Panc1 (cell line): ENCODE data around the gene APOL5. TPM values are rescaled to one million over a fixed set of nuclear protein-coding genes. Genes with fewer than 3 reads are reported as not detected.

Experiments used
- ATAC-seq: fragments of 200-7000 bp; cut with Tn5 transposase; 2 replicates; pipeline ENCODE4 v1.9.1; 2020; ENCODE audit warnings: mild to moderate bottlenecking, moderate library complexity
- BruUV-seq: library from RNA; stranded (reverse); fragments of 400-500 nt; replicated peaks from 2 replicates; lab custom pipeline; 2021; lab: Mats Ljungman, UMichigan
- CTCF ChIA-PET: fragments of 300-600 bp; sonication (Branson Sonifier 250); formaldehyde crosslinking; loops from one replicate; lab custom pipeline; 2022; ENCODE audit warnings: antibody characterized with exemption; lab: Charles Lee
- POLR2A ChIA-PET: fragments of 300-600 bp; sonication (Branson Sonifier 250); formaldehyde crosslinking; loops from one replicate; lab custom pipeline; 2022; ENCODE audit warnings: antibody characterized with exemption; lab: Charles Lee
- DNase-seq: peaks from one replicate; pipeline ENCODE4 v3.0.0-alpha.2; 2010; ENCODE audit warnings: low read depth, low spot score
- H3K27ac ChIP-seq: 2 replicates; pipeline ENCODE4 v1.5.1; 2011; ENCODE audit warnings: mild to moderate bottlenecking, low read length, inconsistent platforms
- H3K27me3 ChIP-seq: fragments of 200-500 bp; sonication (Bioruptor generic); 2 replicates; pipeline ENCODE4 v1.6.0; 2014; ENCODE audit warnings: low read length, inconsistent platforms; ENCODE audit not compliant: control insufficient read depth, insufficient read depth
- H3K36me3 ChIP-seq: fragments of 200-500 bp; sonication (Bioruptor generic); 2 replicates; pipeline ENCODE4 v1.5.1; 2014; ENCODE audit warnings: inconsistent platforms, mild to moderate bottlenecking, low read length, moderate library complexity; ENCODE audit not compliant: control insufficient read depth, insufficient read depth
- H3K4me1 ChIP-seq: 2 replicates; pipeline ENCODE4 v1.5.1; 2011; ENCODE audit warnings: inconsistent platforms, mild to moderate bottlenecking, low read length, moderate library complexity; ENCODE audit not compliant: control insufficient read depth, insufficient read depth
- H3K4me3 ChIP-seq, 2 experiments: 2 replicates each; pipeline ENCODE4 v1.5.1; 2011 to 2012; ENCODE audit warnings: low read depth in 2 of 2, low read length in 2 of 2, mild to moderate bottlenecking in 2 of 2, inconsistent platforms in 1 of 2, moderate library complexity in 1 of 2
- H3K9me3 ChIP-seq: fragments of 200-500 bp; sonication (Bioruptor generic); 2 replicates; pipeline ENCODE4 v1.5.1; 2014; ENCODE audit warnings: low read depth, mild to moderate bottlenecking, inconsistent platforms, low read length, moderate library complexity; ENCODE audit not compliant: control insufficient read depth, insufficient read depth
- CTCF ChIP-seq: fragments of 450-650 bp; IDR thresholded peaks from 2 replicates; pipeline ENCODE4 v1.5.1; 2017; ENCODE audit warnings: mild to moderate bottlenecking
- POLR2AphosphoS5 ChIP-seq: IDR thresholded peaks from 2 replicates; pipeline ENCODE4 v1.6.1; 2012; ENCODE audit warnings: mild to moderate bottlenecking, low read depth, low read length, moderate library complexity
- REST ChIP-seq, 2 experiments: IDR thresholded peaks; 2 replicates each; pipeline ENCODE4 v1.6.1; 2011 to 2012; ENCODE audit warnings: low read depth in 2 of 2, control low read depth in 1 of 2, low read length in 1 of 2, mild to moderate bottlenecking in 1 of 2, moderate library complexity in 1 of 2; ENCODE audit not compliant: insufficient read depth in 1 of 2
- SIN3A ChIP-seq: IDR thresholded peaks from 2 replicates; pipeline ENCODE4 v1.6.1; 2012; ENCODE audit warnings: low read depth, mild to moderate bottlenecking, low read length, moderate library complexity, borderline replicate concordance; ENCODE audit not compliant: insufficient read depth
- TCF7L2 ChIP-seq: IDR thresholded peaks from 2 replicates; pipeline ENCODE4 v1.6.1; 2011; ENCODE audit warnings: mild to moderate bottlenecking, low read depth, low read length, inconsistent platforms
- in situ Hi-C: cut with HindIII; loops from 2 replicates; pipeline ENCODE4 v1.10.0; 2016; ENCODE audit warnings: low sequenced_read_pairs, low pct_unique_long_range_greater_than_20kb
- intact Hi-C: fragments of 100-400 bp; cut with micrococcal nuclease; formaldehyde crosslinking; loops from one replicate; pipeline ENCODE4 v1.10.0; 2022; ENCODE audit not compliant: unreplicated experiment
- total RNA-seq: library from RNA; stranded (reverse); gene quantifications from one replicate; pipeline ENCODE4 v1.2.1, GENCODE V29; 2021; ENCODE audit not compliant: unreplicated experiment

APOL5 gene
- total RNA-seq, 1 experiment from 2014 or later: not detected

GRCh38 chr22:35752006-35752862, 34.6 kb downstream of the APOL5 start:
- Histone ChIP-seq H3K36me3 (peaks cover 3% of the 10 kb centered on the region; the same call in 1 of the 2 replicates), H3K4me1 (no peaks in the 10 kb centered on the region; the same call in 1 of the 2 replicates), H3K27me3 (no peaks in the 10 kb centered on the region), H3K9me3 (no peaks in the 10 kb centered on the region), H3K27ac (no peak overlapping the region), H3K4me3 (no peak overlapping the region)
- no peak for TF ChIP-seq TCF7L2
- no peak for TF ChIP-seq SIN3A
- TF ChIP-seq POLR2AphosphoS5: no peak
- TF ChIP-seq REST (IDR thresholded peaks at IDR 0.05; ENCODE audit: insufficient read depth in 1 of 2, low read depth in 2 of 2, low read length in 1 of 2): no peak
- no peak for TF ChIP-seq CTCF
- intact Hi-C loops (no loop called here), in situ Hi-C loops (no loop called here)
- ATAC-seq (no peak), DNase-seq (no peak)
- ChIA-PET CTCF (no interaction called here), POLR2A (no interaction called here)
- BruUV-seq: no TSS peak

- no peaks in the 10 kb centered on the region; the same call in 1 of the 2 replicates for H3K4me1 ChIP-seq
- intact Hi-C loops (no loop called here), in situ Hi-C loops (no loop called here)
- H3K27ac ChIP-seq: no peak overlapping the region
- H3K27me3 ChIP-seq: no peaks in the 10 kb centered on the region
- H3K4me3 ChIP-seq: no peak overlapping the region
- POLR2A ChIA-PET: no interaction called here
- H3K36me3 ChIP-seq: peaks cover 6% of the 10 kb centered on the region; the same call in 1 of the 2 replicates
- H3K9me3 ChIP-seq: no peaks in the 10 kb centered on the region
- ATAC-seq: no peak
- no peak for DNase-seq
- no TSS peak for BruUV-seq
- CTCF ChIA-PET: interaction anchor here (0.6 kb wide), 1 partner anchor 86 kb away, joined by 6 read pairs; no protein-coding TSS in a partner anchor
- TF ChIP-seq TCF7L2: no peak
- no peak for TF ChIP-seq CTCF
- no peak for TF ChIP-seq SIN3A
- TF ChIP-seq REST (IDR thresholded peaks at IDR 0.05; ENCODE audit: insufficient read depth in 1 of 2, low read depth in 2 of 2, low read length in 1 of 2): no peak
- TF ChIP-seq POLR2AphosphoS5: no peak
Measured at GRCh38 chr22:35752863-35753189, 35.2 kb downstream of the APOL5 start.
